GM21786 (cell line): ENCODE data around the gene ARHGAP5.

ENCODE experiments used
- ATAC-seq: cut with Tn5 transposase; IDR thresholded peaks from one replicate; pipeline ENCODE4 v1.9.1; 2021; ENCODE audit not compliant: unreplicated experiment

ARHGAP5 gene

DNA sequence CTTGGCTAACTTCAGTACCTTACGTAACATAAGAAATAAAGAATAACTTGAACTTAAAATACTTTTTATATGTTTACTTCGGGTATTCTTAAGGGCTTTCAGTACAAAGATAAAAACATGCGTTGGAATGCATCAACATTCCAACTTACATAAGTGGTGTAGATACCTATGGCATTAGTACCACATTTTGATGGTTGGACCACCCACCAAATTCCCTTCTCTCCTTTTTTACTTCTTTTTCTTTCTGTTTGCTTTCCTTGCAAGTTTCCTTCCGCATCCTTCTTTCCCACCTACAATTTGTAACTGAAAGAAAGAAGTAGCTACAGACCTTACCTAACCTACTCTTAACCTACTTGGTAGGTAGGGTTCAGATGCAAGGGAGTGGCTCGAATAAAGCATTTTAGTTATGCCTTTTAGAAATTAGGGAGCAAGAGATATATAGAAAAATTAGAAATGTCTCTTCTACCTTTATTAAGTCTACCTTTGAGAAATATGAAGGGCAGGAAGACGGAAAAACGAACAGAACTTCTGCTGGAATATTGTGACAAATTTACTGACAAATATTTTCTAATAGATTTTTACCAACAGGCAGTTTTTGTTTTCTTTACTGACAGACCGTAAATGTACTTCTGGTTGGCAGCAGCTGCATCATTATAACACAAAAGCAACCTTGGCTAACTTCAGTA lies 2.1 kb upstream of the ARHGAP5 start:
- ATAC-seq, result no peak

DNA sequence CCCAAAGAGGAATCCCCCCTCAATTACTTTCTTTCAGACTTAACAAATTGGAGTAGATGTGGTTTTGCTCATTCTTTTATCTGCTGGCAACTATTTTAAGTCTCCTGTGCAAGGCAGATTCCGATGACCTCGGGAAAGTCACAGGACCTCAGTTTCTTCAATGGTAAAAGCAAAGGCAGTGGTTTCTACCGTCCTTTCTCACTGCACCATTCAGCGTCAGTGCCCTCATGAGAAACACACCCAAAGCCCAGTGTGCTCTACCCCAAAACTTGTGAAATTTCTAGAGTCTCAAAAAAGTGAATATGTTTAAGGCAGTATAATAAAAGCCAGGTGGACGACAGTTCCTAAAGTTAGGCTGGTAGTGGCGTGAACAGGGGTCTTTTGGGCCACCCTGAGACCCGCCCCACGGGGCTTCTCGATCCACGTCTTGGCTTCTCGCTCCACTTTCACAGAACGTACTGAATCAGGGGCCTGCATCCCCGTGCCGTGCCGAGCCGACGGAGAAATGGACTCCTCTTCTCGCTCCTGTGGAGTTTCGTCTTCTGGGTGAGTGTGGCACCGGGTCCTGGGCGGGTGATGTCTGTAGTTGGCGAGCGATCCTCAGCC lies 1.3 kb upstream of the ARHGAP5 start:
- no peak for ATAC-seq

DNA sequence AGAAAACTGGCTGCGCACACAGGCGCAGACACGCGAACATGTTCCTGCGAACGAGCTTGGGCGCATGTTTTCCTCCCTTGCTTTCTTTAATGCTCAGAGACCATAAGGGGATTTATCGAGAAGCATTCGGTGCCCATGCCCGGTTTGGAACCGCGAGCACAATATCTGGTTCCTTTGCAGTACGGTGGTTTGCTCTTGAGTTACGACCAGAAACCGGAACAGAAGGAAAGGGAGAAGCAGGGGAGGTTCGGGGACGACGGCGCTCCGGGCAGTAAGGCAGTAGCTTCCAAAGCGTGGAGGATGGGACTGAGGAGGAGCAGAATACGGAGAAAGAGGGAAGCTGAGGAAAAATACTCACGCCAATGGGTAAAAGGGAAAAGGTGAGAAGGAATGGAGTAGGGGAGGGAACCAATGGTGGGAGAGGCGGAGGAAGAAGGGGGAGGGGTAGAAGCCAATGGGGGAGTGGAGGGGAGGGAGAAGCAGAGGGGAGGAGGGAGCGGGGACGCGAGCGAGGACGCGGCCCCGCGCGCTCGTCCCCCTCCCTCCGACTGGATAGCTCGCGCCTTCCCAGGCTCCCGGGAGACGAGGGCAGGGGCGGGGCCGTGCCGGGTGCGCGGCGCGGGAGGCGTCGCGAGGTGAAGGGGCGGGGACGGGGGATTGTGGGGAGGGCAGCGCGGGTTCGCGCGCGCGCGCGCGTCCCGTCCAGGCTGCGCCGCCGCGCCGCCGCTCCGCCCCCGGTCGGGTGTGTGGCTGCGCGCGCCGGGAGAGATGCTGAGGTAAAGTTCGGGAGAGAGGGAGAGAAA lies 625 bp upstream of the ARHGAP5 start:
- ATAC-seq, result peak; percentile 37

- no peak for ATAC-seq
These were observed 1.1 kb downstream of the ARHGAP5 start for GRCh38 chr14:32078023-32078857.

GRCh38 chr14:32078858-32079216 lies 1.7 kb downstream of the ARHGAP5 start:
- ATAC-seq, result no peak

- no peak for ATAC-seq
These were observed 2.2 kb downstream of the ARHGAP5 start for GRCh38 chr14:32079264-32079663.

DNA sequence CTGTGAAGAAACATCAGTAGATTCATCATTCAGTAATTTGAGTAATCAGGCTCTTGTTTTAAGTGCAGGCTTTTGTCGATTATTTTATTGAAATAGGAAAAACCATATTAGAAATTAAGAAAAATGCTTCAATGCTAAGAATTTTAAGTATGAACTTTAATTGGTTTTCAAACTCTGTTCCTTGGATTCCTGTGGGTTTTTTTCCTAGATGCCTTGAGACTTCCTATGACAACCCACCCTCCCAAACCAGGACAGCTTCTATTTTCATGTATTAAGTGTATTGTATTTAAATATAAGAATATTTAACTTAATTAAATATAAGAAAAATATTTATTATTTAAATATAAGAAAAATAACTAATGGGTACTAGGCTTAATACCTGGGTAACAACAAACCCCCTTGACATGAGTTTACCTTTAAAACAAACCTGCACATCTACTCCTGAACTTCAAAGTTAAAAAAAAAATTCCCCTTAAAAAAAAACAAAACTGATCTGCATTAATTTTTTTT lies 3.0 kb downstream of the ARHGAP5 start:
- no peak for ATAC-seq

DNA sequence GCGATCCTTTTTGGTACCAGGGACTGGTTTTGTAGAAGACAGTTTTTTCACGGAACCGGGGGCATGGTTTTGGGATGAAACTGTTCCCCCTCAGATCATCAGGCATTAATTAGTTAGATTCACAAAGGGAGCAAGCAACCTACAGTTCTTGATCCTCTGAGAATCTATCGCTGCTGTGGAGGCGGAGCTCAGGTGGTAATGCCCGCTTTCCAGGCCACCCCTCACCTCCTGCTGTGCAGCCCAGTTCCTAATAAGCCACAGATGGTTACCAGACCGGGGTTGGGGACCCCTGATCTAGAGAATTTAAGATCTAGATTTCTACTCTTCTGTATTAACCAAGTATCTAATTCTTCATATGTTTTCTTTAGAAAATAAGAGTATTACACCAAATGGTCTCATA lies 4.8 kb downstream of the ARHGAP5 start:
- ATAC-seq, result no peak

DNA sequence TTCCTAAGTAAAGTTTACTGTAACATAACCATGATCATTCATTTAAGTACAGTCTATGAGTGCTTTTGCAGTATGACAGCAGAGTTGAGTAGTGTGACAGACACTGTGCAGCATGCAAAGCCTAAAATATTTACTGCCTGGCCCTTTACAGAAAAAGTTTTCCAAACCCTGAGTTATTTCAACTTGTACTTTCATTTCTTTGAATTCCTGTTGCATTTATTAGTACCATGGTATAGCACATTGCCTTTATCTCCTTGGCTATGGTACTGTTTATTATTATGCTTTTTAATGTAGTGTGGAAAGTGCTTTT lies 6.2 kb downstream of the ARHGAP5 start:
- no peak for ATAC-seq

GRCh38 chr14:32083789-32084188 lies 6.7 kb downstream of the ARHGAP5 start:
- ATAC-seq, result no peak

GRCh38 chr14:32085182-32085844 lies 8.2 kb downstream of the ARHGAP5 start:
- ATAC-seq, result no peak

GRCh38 chr14:32085845-32086383 lies 8.8 kb downstream of the ARHGAP5 start:
- ATAC-seq, result no peak

- no peak for ATAC-seq
These were observed 10.2 kb downstream of the ARHGAP5 start for GRCh38 chr14:32087173-32087861.

DNA sequence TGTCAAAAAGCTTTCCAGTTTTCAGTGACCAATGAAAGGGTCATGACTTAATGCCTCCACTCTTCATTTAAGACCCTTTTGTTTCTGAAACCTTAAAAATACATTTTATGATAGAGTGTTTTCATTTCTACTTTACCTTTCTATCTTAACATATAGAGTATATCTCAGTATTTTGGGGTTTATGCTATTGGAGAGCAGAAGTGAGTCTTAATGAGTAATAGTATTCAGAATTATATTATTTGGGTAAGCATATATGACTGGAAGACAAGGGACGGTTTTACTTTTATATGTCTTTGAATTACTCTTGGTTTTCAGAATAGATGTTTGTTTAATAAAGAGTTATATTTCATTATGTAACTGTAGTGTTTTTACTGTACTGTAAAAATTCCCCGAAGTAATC lies 10.8 kb downstream of the ARHGAP5 start:
- no peak for ATAC-seq

DNA sequence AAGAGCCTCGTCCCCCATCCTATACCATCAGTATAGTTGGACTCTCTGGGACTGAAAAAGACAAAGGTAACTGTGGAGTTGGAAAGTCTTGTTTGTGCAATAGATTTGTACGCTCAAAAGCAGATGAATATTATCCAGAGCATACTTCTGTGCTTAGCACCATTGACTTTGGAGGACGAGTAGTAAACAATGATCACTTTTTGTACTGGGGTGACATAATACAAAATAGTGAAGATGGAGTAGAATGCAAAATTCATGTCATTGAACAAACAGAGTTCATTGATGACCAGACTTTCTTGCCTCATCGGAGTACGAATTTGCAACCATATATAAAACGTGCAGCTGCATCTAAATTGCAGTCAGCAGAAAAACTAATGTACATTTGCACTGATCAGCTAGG lies 13.6 kb downstream of the ARHGAP5 start:
- ATAC-seq, result no peak

- no peak for ATAC-seq
These were observed 22.4 kb downstream of the ARHGAP5 start for GRCh38 chr14:32099473-32099872.

- no peak for ATAC-seq
These were observed 23.1 kb downstream of the ARHGAP5 start for GRCh38 chr14:32100175-32100574.

DNA sequence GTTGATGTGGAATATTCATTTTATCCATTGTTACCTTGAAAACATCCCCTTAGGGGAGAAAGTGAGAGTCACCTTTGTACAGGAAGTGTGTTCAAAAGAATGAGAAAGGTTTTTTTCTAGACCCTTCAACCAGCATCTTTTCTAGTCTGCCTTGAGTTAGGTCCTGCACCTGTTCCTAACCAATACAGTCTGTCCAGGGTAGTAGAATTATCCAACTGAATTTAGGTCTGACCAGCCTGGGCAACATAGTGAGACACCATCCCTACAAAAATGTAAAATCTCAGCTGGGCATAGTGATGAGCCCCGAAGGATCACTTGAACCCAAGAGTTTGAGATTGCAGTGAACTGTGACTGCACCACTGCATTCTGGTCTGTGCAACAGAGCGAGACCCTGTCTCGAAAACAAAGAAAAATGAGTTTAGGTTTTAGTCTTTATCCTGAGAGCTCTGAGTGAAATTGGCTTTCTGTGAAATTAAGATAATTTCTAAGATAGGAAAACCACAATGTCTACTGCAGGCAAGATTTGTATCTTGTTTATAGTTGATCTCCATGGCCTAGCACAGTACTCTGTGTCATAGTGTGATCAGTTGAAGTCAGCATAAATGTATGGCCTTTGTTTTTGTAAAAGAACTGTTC lies 25.2 kb downstream of the ARHGAP5 start:
- ATAC-seq, result peak; percentile 81

DNA sequence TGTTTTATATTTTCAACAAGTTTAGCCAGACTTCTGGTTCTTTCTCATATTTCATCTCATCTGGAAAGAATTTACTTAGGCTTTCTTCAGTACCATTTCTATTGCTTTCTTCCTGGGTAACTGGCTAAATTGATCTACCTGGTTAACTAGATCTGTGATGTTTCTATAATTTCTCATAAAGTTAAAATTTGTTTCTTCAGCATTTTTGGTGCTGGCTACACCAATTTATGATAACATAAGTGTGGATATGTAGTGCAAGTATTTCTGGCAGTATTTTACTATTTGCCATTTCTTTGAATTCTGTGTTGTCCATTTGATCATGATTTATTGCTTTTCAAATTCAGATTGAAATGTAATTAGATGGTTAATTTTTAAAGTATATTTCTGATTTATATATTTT lies 25.9 kb downstream of the ARHGAP5 start:
- no peak for ATAC-seq
